Suprapubic skin (tissue), 4 donors: ENCODE measurements around the gene POMGNT2. TPM values are rescaled to one million over a fixed set of nuclear protein-coding genes. Genes with fewer than 3 reads are reported as not detected.

Source experiments
- DNase-seq, 2 donors: peaks; one replicate each; pipeline ENCODE4 v3.0.0-alpha.2; 2019; ENCODE audit warnings: low spot score in 2 of 2
- H3K27ac ChIP-seq: fragments of 200-600 bp; sonication (generic); one replicate; pipeline ENCODE4 v1.5.1; 2019
- H3K27me3 ChIP-seq: fragments of 200-600 bp; sonication (generic); one replicate; pipeline ENCODE4 v1.5.1; 2019
- H3K36me3 ChIP-seq: fragments of 200-600 bp; sonication (generic); one replicate; pipeline ENCODE4 v1.5.1; 2019
- H3K4me1 ChIP-seq: fragments of 200-600 bp; sonication (generic); one replicate; pipeline ENCODE4 v1.5.1; 2019
- H3K4me3 ChIP-seq: fragments of 200-600 bp; sonication (generic); one replicate; pipeline ENCODE4 v1.5.1; 2019; ENCODE audit warnings: mild to moderate bottlenecking
- H3K9me3 ChIP-seq: fragments of 200-600 bp; sonication (generic); one replicate; pipeline ENCODE4 v1.5.1; 2019
- CTCF ChIP-seq, 2 donors: fragments of 200-600 bp in 1 of 2; fragments of 450-650 bp in 1 of 2; sonication (generic) in 1 of 2; IDR thresholded peaks; one replicate each; pipeline ENCODE4 v1.5.1; 2016 to 2019; ENCODE audit warnings: antibody characterized with exemption in 2 of 2, mild to moderate bottlenecking in 1 of 2, moderate library complexity in 1 of 2
- EP300 ChIP-seq: sonication (generic); formaldehyde crosslinking; IDR thresholded peaks from one replicate; pipeline ENCODE4 v1.6.1; 2017; ENCODE audit warnings: antibody characterized with exemption
- POLR2A ChIP-seq, 2 donors: fragments of 450-650 bp; IDR thresholded peaks; one replicate each; pipeline ENCODE4 v1.6.1; 2017; ENCODE audit warnings: antibody characterized with exemption in 2 of 2, mild to moderate bottlenecking in 2 of 2, moderate library complexity in 2 of 2
- POLR2AphosphoS5 ChIP-seq, 3 donors: sonication (generic); formaldehyde crosslinking; IDR thresholded peaks; one replicate each; pipeline ENCODE4 v1.6.1; 2017; ENCODE audit warnings: antibody characterized with exemption in 3 of 3
- WGBS: methylation state at CpG from one replicate; pipeline ENCODE4 v1.1.5; 2018; 5-methylcytosine and 5-hydroxymethylcytosine counted together
- total RNA-seq, 4 donors: library from RNA; depleted of rRNA; stranded (reverse); fragments of >200 nt; gene quantifications; one replicate each; pipeline ENCODE4 v1.1.0, GENCODE V29; 2016

Gene POMGNT2
- total RNA-seq, 4 donors from 2014 or later = 15.8 to 29.9 (median 24.1) TPM

DNA sequence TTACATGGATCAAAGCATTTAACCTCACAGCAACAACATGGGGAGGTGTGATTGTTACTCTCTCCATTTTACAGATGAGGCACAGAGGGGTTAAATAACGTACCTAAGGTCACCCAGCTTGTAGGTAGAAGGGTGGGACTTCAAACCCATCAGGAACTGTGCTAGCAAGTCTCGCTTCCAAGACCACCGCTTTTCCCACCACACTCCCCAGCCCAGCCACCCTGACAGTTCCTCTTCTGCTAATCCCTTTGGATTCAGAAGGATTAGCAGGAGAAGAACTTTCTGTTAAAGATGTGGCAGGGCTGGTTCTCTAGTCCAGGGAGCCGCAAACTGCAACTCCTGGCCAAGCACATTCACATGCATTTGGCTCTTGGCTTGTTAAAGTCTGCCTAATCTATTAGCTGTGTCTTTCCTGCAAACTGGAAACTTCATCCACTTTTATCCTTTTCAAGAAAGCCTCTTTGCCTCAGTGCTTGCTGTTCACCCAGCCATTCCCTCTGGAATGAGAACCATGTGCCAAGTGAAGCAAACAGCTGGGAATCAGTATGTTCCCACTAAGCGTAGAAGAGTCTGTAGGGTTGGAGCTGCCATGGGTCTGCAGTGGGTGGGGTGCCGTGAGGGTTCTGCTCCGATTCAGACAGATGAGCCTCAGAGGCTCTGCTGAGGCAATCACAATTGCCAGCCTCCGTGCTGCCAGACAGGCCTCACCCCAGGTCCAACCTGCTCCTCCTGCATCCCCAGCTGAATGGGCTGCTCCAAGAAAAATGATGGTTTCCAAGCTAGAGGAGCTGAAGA lies 44.6 kb downstream of the POMGNT2 start:
- Histone ChIP-seq H3K27me3 (no peaks in the 10 kb centered on the region), H3K4me3 (no peak overlapping the region), H3K36me3 (peaks cover 5% of the 10 kb centered on the region), H3K9me3 (no peaks in the 10 kb centered on the region), H3K4me1 (no peaks in the 10 kb centered on the region), H3K27ac (no peak overlapping the region)
- no peak for TF ChIP-seq EP300
- WGBS = 83% methylated on average over 7 of the region's 8 CpGs
- DNase-seq = no peak

GRCh38 chr3:43059456-43059855 lies 46.4 kb downstream of the POMGNT2 start:
- Histone ChIP-seq H3K27me3 (no peaks in the 10 kb centered on the region), H3K4me1 (no peaks in the 10 kb centered on the region), H3K4me3 (no peak overlapping the region), H3K27ac (no peak overlapping the region), H3K9me3 (no peaks in the 10 kb centered on the region), H3K36me3 (peaks cover 5% of the 10 kb centered on the region)
- DNase-seq = no peak
- 100% methylated on average over 1 of the region's 1 CpG for WGBS
- TF ChIP-seq CTCF (IDR thresholded peaks at IDR 0.05) (no peak), POLR2A (IDR thresholded peaks at IDR 0.05) (no peak), POLR2AphosphoS5 (IDR thresholded peaks at IDR 0.05) (no peak), EP300 (no peak)

DNA sequence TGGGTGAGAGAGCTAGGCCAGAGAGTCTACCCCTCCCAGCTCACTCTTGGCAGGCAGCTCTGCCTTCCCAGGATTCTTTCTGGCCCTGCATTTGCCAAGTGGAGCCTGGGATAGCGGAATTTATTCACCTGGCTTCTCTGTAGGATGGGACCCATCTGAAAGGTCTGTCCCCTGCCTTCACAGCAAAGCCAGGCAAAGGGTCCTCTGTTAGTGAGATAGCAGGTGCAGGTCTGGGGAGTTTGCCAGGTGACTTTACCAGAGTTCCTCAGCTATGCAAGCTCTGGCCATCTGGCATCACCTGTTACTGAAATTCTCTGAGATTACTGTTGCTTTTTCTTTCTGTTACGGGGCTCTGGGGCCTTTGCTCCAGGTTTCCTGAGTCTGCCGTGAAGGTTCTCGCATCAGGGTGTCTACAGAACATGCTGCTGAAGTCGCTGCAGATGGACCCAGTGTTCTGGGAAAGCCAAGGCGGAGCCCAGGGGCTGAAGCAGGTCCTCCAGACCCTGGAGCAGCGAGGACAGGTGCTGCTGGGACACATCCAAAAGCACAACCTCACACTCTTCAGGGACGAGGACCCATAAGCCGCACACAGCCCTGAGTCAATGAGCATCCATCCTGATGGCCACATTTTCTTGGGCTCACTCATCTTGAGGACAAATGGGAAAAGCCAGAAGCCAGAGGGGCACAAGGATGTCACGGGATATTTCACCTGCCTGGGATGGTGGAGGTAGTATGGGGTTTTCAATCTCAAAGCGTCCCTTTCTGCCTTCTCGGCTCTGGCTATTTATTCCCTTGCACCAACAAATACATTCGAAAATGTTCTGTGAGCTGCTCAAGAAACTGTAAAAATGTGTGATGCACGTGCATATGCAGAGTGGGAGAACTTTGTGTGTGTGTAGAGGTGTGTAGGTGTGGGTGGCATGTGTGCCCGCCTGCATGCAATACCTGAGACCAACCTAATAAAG lies 49.8 kb downstream of the POMGNT2 start:
- Histone ChIP-seq H3K36me3 (no peaks in the 10 kb centered on the region), H3K27me3 (no peaks in the 10 kb centered on the region), H3K27ac (no peak overlapping the region), H3K9me3 (peaks cover 7% of the 10 kb centered on the region), H3K4me3 (no peak overlapping the region), H3K4me1 (no peaks in the 10 kb centered on the region)
- TF ChIP-seq POLR2A (IDR thresholded peaks at IDR 0.05) = no peak
- TF ChIP-seq POLR2AphosphoS5 (IDR thresholded peaks at IDR 0.05) = no peak
- TF ChIP-seq CTCF (IDR thresholded peaks at IDR 0.05) = no peak
- TF ChIP-seq EP300 = no peak
- no peak for DNase-seq
- WGBS = 92% methylated on average over 15 of the region's 15 CpGs

DNA sequence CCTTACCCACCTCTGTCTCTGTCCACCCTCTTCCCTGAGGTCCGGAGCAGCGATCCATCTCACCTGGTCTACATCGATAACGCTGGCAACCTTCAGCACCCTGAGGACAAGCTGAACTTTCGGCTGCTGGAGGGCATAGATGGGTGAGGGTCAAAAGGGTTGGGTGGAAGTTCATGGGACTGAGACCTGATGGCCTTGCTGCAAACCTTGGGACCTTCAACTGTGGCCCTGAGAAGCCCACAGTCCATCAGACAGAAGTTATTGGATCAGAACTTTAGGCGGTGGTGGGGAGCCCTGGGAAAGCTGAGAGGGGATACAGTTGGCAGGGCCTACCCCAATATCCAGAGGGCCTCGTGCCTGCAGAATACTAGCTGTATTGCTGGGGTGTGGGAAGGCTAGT lies 50.5 kb downstream of the POMGNT2 start:
- H3K27ac ChIP-seq = no peak overlapping the region
- peaks cover 13% of the 10 kb centered on the region for H3K9me3 ChIP-seq
- DNase-seq = no peak
- no peaks in the 10 kb centered on the region for H3K36me3 ChIP-seq
- no peaks in the 10 kb centered on the region for H3K27me3 ChIP-seq
- no peak overlapping the region for H3K4me3 ChIP-seq
- no CpG with 5 or more reads among the region's 7 CpGs for WGBS
- H3K4me1 ChIP-seq = no peaks in the 10 kb centered on the region
- no peak for TF ChIP-seq POLR2A (IDR thresholded peaks at IDR 0.05)
- no peak for TF ChIP-seq EP300
- no peak for TF ChIP-seq POLR2AphosphoS5 (IDR thresholded peaks at IDR 0.05)
- TF ChIP-seq CTCF (IDR thresholded peaks at IDR 0.05) = no peak

DNA sequence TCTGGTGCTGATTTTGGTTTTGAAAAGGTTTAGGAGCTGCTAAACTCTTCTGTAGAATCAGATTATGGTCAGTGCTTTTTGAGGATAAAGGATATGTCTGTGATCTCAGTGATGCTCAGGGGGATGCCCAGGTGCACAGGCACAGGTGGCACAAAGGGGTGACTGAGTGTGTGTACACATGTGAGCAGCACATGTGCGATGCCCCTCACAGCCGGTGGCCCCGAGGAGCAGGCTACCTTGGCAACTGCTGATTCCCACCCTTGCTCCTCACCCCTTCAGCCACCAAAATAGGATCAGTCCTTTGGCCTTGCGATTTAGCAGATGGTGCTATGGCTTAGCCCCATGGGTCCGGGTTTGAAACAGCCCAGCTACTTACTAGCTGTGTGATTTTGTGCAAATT lies 51.1 kb downstream of the POMGNT2 start:
- WGBS = 91% methylated on average over 5 of the region's 5 CpGs
- no peak for DNase-seq
- H3K27me3 ChIP-seq = no peaks in the 10 kb centered on the region
- no peak overlapping the region for H3K4me3 ChIP-seq
- H3K27ac ChIP-seq = no peak overlapping the region
- TF ChIP-seq POLR2AphosphoS5 (IDR thresholded peaks at IDR 0.05) = no peak
- TF ChIP-seq CTCF (IDR thresholded peaks at IDR 0.05) = no peak
- TF ChIP-seq POLR2A (IDR thresholded peaks at IDR 0.05) = no peak
- TF ChIP-seq EP300 = no peak
- no peaks in the 10 kb centered on the region for H3K36me3 ChIP-seq
- H3K4me1 ChIP-seq = no peaks in the 10 kb centered on the region
- peaks cover 16% of the 10 kb centered on the region for H3K9me3 ChIP-seq
